Jurkat, Clone E6-1 (cell line): ENCODE data around the gene ITPR1.
"Not testable (repeated sequence)": the region's sequence is repeated elsewhere in the genome, so short reads cannot be mapped to it uniquely, and the experiment has no call there.

Experiments
- DNase-seq: peaks from one replicate; pipeline ENCODE4 v3.0.0-alpha.2; 2011; ENCODE audit warnings: low read depth, low spot score
- H3K4me3 ChIP-seq: 2 replicates; pipeline ENCODE4 v1.5.1; 2011; ENCODE audit warnings: mild to moderate bottlenecking, low read length, control low read depth, moderate library complexity

ITPR1 gene

GRCh38 chr3:4582624-4583023 lies 89.5 kb downstream of the ITPR1 start:
- no peak overlapping the region for H3K4me3 ChIP-seq
- no peak for DNase-seq

DNA sequence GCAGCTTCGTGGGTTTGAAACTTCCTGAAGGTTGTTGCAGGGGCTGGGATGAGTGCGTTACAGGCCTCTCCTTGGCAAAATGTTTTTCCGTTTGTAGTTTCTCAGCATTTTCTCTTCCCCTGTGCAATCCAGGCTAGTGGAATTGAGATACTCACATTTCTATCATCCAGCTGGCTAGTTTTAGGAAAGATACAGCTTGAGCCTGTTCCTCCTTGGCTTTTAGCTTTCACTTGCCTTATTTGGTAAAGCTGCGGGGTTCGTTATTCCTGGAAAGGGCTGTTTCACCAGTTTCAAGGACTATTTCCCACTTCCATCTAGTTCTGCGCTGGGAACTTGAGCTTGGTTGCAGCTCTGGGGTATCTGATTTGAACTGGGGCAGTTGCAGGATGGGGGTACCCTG lies 90.3 kb downstream of the ITPR1 start:
- no peak for DNase-seq
- no peak overlapping the region for H3K4me3 ChIP-seq

DNA sequence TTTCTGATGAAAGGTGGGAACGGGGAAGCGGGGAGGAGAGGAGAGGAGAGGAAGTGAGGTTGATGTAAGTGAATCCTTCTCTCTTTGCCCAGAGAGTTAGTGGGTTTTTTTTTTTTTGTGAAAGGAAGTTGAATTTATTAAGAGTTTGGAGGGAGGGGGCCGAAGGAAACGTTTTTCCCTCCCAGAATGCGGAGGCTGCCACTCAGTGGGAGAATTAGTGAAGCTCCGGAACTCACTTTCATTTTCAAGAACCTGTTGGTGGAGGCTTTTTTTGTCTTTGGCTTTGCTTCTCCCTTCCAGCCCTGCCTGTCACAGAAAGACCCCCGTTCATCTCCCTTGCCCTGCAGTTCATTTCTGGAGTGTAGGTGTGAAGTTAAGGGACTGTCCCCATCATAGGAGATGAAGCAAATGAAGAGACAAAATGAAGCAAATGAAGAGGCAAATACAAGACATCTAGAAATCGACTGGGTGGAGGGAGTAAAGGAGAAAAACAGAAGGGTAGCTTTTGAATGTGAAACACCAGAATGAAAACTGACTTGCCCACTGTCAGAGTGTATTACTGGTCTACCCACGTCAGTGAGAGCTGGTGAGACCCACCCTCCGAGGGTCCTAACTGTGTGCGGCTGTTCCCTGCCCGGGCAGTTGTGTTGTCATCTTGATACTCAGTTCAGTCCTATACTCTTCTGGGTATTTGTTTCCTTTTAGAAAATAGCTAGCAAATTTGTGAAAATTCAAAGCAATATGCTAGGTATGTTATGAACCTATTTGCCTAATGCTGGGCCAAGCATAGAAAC lies 91.5 kb downstream of the ITPR1 start:
- H3K4me3 ChIP-seq = no peak overlapping the region
- no peak for DNase-seq

- no peak for DNase-seq
Measured at GRCh38 chr3:4586381-4586780, 93.2 kb downstream of the ITPR1 start.

DNA sequence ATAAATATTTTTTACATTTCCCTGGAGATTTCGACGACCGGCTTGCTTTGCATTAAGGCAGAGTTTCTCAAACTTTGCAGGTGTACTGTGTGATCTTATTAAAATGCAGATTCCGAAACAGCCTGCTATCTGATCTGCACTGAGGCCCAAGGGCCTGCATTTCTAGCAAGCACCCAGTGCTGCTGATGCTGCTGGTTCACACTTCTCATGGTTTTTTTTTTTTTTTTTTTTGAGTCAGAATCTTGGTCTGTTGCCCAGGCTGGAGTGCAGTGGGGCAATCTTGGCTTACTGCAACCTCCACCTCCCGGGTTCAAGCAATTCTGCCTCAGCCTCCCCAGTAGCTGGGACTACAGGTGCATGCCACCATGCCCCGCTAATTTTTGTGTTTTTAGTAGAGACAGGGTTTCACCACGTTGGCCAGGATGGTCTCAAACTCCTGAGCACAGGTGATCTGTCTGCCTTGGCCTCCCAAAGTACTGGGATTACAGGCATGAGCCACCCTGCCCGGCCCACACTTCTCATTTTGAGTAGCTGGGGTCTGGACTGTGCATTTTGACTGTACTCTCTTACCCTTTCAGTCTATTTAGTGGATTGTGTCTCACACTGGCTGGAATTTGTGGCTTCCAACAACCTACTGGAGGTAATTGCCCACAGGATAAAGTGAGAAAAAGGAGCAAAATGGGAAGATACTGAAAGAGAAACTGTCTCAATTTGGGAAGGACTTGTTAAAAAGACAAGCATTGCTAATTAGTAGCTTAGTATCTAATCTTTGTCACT lies 94.1 kb downstream of the ITPR1 start:
- H3K4me3 ChIP-seq = no peak overlapping the region
- DNase-seq = no peak

More at GRCh38 chr3:4586381-4586780, 93.2 kb downstream of the ITPR1 start:
- H3K4me3 ChIP-seq = no peak overlapping the region

GRCh38 chr3:4587838-4588105 lies 94.6 kb downstream of the ITPR1 start:
- H3K4me3 ChIP-seq = no peak overlapping the region

GRCh38 chr3:4588466-4588865 lies 95.3 kb downstream of the ITPR1 start:
- no peak overlapping the region for H3K4me3 ChIP-seq
- DNase-seq = no peak

More at GRCh38 chr3:4587838-4588105, 94.6 kb downstream of the ITPR1 start:
- no peak for DNase-seq

GRCh38 chr3:4589475-4590097 lies 96.4 kb downstream of the ITPR1 start:
- DNase-seq = no peak
- H3K4me3 ChIP-seq = no peak overlapping the region

DNA sequence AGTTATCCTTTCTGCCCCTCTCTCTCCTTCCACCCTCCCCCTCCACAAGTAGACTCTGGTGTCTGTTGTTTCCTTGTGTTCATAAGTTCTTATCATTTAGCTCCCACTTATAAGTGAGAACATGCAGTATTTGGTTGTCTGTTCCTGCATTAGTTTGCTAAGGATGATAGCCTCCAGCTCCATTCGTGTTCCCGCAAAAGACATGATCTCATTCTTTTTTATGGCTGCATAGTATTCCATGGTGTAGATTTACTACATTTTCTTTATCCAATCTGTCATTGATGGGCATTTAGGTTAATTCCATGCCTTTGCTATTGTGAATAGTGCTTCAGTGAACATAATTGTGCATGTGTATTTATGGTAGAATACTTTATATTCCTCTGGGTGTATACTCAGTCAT lies 97.7 kb downstream of the ITPR1 start:
- not testable (repeated sequence) for DNase-seq, H3K4me3 ChIP-seq

- no peak overlapping the region for H3K4me3 ChIP-seq
- no peak for DNase-seq
Measured at GRCh38 chr3:4591669-4592068, 98.5 kb downstream of the ITPR1 start.

DNA sequence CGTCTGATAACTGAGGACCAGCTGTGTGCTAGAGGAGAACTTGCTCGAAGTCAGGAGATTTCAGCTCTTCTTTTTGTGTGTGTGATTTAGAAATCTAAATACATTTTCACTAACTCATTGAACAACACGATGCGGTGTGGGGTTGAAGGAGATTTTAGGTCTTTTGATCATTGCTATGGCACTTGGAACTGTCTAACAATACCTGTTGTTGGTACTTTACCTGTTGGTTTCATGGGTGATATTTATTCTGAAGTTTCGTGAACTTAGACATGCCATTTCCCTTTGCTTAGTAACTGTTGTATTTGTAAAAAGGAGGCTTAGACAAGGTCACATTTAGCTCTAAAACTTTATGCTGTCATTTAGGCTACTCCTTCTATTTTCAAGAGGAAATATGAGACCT lies 99.9 kb downstream of the ITPR1 start:
- DNase-seq = no peak
- H3K4me3 ChIP-seq = no peak overlapping the region

DNA sequence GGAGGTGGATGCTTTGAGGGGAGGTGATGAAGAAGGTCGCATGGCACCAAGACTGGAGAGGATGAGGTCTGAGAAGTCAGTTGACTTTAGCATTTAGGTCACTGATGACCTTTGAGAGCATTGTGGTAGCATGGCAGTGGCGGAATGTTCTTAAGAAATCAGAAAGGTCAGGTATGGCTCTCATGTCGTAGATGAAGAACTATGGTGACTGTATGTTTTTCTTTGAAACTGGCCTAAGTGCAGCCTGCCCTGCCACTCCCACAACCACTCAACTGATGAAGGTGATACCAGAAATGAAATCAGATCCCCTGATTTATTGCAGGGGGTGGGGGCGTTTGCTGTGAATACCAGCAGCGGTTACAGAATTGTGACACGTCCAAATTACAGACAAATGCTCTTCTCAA lies 102.6 kb downstream of the ITPR1 start:
- no peak for DNase-seq
- H3K4me3 ChIP-seq = no peak overlapping the region

DNA sequence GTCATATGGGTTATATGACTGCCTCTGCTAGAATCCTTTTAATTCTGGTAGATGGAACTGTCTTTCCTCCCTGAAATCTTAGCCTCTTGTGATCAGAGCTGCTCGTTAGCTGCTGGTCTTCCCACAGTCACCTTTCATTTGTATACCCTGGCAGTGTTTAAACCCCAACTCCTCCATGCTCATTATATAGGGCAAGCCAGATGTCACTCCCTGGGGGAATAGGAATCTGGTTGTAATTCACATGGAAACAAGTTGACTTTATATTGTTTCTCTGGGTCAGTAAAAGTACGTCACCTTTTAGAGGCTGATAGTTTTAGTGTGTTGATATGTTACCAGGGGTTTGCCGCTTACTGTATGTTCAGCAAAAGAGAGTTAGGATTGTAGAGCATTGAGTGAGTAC lies 103.5 kb downstream of the ITPR1 start:
- H3K4me3 ChIP-seq = no peak overlapping the region
- no peak for DNase-seq

GRCh38 chr3:4597208-4597985 lies 104.2 kb downstream of the ITPR1 start:
- DNase-seq = no peak
- H3K4me3 ChIP-seq = no peak overlapping the region

DNA sequence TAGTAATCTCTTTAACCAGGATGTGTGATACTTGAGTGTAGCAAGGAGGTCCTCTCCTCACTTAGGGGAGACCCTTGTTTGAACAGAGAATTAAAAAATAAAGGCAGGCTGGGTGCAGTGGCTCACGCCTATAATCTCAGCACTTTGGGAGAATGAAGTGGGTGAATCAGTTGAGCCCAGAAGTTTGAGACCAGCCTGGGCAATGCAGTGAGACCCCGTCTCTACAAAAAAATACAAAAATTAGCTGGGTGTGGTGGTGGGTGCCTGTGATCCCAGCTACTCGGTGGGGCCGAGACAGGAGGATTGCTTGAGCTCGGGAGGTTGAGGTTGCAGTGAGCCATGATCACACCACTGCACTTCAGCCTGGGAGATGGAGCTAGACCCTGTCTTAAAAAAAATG lies 105.1 kb downstream of the ITPR1 start:
- DNase-seq, H3K4me3 ChIP-seq: not testable (repeated sequence)

GRCh38 chr3:4599612-4600011 lies 106.5 kb downstream of the ITPR1 start:
- no peak overlapping the region for H3K4me3 ChIP-seq
- DNase-seq = no peak

GRCh38 chr3:4600493-4600892 lies 107.3 kb downstream of the ITPR1 start:
- no peak for DNase-seq
- no peak overlapping the region for H3K4me3 ChIP-seq

GRCh38 chr3:4601892-4602291 lies 108.7 kb downstream of the ITPR1 start:
- no peak for DNase-seq
- H3K4me3 ChIP-seq = no peak overlapping the region

GRCh38 chr3:4604693-4605092 lies 111.5 kb downstream of the ITPR1 start:
- DNase-seq = no peak
- H3K4me3 ChIP-seq = no peak overlapping the region

DNA sequence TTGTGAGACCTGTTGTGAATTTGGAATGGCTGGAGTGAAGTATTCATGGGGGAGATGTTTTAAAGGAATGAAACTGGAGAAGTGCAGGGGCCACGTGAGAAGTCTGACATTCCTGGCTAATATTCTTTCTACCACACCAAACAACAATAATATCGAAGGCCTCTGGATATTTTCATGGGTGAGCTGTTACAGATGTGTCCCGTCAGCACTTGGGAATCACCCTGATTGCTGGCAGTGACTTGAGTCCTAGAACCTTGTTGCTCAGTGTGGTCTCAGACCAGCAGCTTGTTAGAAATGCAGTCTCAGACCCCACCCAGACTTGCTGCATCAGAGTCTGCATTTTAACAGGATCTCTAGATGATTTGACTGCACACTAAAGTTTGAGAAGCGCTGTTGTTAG lies 113.8 kb downstream of the ITPR1 start:
- H3K4me3 ChIP-seq = no peak overlapping the region
- no peak for DNase-seq
